ENCODE measurements around the gene TMEM63A.
"Not testable (repeated sequence)": the region's sequence is repeated elsewhere in the genome, so short reads cannot be mapped to it uniquely, and the experiment has no call there.

- TF ChIP-seq, protein P1, sequence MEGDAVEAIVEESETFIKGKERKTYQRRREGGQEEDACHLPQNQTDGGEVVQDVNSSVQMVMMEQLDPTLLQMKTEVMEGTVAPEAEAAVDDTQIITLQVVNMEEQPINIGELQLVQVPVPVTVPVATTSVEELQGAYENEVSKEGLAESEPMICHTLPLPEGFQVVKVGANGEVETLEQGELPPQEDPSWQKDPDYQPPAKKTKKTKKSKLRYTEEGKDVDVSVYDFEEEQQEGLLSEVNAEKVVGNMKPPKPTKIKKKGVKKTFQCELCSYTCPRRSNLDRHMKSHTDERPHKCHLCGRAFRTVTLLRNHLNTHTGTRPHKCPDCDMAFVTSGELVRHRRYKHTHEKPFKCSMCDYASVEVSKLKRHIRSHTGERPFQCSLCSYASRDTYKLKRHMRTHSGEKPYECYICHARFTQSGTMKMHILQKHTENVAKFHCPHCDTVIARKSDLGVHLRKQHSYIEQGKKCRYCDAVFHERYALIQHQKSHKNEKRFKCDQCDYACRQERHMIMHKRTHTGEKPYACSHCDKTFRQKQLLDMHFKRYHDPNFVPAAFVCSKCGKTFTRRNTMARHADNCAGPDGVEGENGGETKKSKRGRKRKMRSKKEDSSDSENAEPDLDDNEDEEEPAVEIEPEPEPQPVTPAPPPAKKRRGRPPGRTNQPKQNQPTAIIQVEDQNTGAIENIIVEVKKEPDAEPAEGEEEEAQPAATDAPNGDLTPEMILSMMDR (conservative IDR thresholded peaks at IDR 0.05; ENCODE audit: low read depth, low read length), result not testable (repeated sequence)
- TF ChIP-seq EZH2phosphoT487 (IDR thresholded peaks at IDR 0.05; ENCODE audit: borderline replicate concordance, low read length); EZH2 (IDR thresholded peaks at IDR 0.05; ENCODE audit: low read length, unreplicated experiment): not testable (repeated sequence)
These were observed 86.1 kb downstream of the TMEM63A start for GRCh38 chr1:225796097-225796496.
